Esophagus squamous epithelium (tissue), 4 donors: ENCODE data around the gene KCNQ1.

Experiments used
- CTCF ChIP-seq, 6 experiments: fragments of 450-650 bp in 4 of 6; fragments of 200-600 bp in 2 of 6; sonication (generic) in 2 of 6; IDR thresholded peaks; one replicate each; pipeline ENCODE4 v1.5.1; 2016 to 2019; ENCODE audit warnings: antibody characterized with exemption in 6 of 6, mild to moderate bottlenecking in 4 of 6, moderate library complexity in 4 of 6
- POLR2A ChIP-seq, 4 donors: fragments of 450-650 bp; IDR thresholded peaks; one replicate each; pipeline ENCODE4 v1.6.1; 2017; ENCODE audit warnings: antibody characterized with exemption in 4 of 4, mild to moderate bottlenecking in 4 of 4, moderate library complexity in 3 of 4

- no peak for TF ChIP-seq POLR2A (IDR thresholded peaks at IDR 0.05)
- TF ChIP-seq CTCF (IDR thresholded peaks at IDR 0.05): no peak
These were observed 103.8 kb downstream of the KCNQ1 start for GRCh38 chr11:2548596-2548995.
